DMS53 (cell line): ENCODE results near the gene SPRR1A.
"Not testable (repeated sequence)": the region's sequence is repeated elsewhere in the genome, so short reads cannot be mapped to it uniquely, and the experiment has no call there.

Source experiments
- DNase-seq: peaks from one replicate; lab custom pipeline; 2025; lab: John Stamatoyannopoulos, UW

The SPRR1A gene

GRCh38 chr1:152972196-152972886 is 11.5 kb upstream of the SPRR1A start:
- DNase-seq, result no peak

- no peak for DNase-seq
Measured at GRCh38 chr1:152976688-152977087, 7.2 kb upstream of the SPRR1A start.

DNA sequence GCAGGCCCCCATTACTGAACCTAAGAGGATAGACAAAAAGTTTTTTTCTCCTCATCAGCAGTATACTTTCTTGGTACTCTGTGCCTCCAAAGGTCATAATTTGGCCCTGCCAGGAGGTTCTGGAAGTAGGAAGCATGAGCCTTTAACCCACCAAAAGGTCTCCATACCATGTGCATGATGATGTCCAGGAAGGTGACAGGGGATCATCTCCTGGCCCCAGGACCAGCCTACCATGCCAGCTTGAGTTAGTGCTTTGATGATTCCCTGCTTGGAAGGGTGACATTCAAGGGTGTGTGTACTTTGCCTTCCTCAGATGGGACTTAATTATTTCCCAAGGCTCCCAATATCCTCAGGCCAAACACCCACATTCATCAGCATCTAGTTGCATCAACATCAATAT is 6.3 kb upstream of the SPRR1A start:
- DNase-seq, result no peak

DNA sequence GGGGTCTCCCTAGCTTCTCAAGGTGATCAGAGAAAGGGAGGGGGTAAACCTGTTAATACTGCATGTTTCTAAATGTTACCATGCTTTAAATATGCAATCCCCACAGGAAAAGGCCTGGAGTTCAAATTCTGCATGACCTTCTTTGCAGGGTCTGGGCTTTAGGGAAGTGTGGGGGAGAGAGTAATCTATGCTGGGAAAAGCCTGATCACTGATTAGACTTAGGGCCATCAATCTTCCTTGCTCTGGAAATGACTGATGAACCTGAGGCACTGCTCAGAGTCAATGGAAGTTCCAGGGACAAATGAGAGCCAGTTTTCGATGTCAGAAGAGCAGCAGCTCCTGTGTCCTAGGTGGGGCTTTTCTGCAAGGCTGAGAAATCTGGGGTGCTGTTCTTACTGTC is 3.2 kb upstream of the SPRR1A start:
- DNase-seq, result no peak

GRCh38 chr1:152981146-152981871 is 2.6 kb upstream of the SPRR1A start:
- DNase-seq, result no peak

- no peak for DNase-seq
Measured at GRCh38 chr1:152982076-152982475, 1.8 kb upstream of the SPRR1A start.

GRCh38 chr1:152983234-152983633 is 647 bp upstream of the SPRR1A start:
- no peak for DNase-seq

- DNase-seq, result no peak
Measured at GRCh38 chr1:152986578-152986977, 2.7 kb downstream of the SPRR1A start.

GRCh38 chr1:152993186-152993585 is 9.3 kb downstream of the SPRR1A start:
- DNase-seq, result no peak

- no peak for DNase-seq
Measured at GRCh38 chr1:152995842-152996241, 12.0 kb downstream of the SPRR1A start.

DNA sequence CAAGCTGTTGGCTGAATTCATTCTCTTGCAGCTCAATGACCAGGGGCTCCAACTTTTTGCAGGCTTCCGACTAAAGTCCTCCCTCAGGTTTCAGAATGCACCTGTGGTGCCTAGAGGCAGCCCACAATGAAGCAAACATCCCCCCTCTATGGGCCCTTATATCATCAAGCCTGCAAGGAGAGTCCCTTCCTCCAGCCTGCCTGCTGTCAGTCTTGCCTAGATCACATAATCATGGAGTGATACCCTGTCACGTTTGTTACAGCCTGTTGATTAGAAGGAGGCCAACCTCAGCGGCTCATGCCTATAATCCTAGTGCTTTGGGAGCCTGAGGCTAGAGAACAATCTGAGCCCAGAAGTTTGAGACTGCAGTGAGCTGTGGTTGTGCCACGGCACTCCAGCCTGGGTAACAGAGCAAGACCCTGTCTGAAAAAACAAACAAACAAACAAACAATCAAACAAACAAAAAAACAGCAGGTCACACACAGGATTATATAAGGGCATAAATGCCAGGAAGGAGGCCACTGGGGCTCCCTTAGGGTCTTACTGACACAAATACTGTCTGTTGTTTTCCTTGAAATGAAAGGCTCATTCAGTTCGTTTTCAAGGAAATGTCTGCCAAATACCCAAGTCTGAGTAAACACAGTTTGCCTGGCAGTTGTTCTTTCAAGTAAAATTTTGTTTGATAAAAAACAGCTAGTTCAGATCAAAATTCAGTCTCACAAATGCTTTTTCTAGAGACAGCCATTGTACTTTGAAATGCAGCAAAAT is 12.9 kb downstream of the SPRR1A start:
- no peak for DNase-seq

DNA sequence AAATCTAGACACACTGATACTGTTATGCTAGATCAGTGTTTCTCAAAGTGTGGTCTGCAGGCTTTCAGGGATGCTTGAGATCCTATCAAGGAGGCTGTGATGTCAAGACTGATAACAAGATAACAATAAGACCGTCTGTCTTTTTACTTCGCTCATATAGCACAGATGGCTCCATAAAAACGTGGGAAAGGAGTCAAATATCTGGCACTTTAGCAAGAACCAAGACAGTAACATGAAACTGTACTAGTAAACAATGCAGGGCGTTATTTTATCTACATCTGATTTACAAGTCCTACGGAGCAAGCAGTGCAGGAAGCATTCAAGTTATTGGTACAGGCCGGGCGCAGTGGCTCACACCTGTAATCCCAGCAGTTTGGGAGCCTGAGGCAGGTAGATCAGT is 14.0 kb downstream of the SPRR1A start:
- DNase-seq, result no peak

DNA sequence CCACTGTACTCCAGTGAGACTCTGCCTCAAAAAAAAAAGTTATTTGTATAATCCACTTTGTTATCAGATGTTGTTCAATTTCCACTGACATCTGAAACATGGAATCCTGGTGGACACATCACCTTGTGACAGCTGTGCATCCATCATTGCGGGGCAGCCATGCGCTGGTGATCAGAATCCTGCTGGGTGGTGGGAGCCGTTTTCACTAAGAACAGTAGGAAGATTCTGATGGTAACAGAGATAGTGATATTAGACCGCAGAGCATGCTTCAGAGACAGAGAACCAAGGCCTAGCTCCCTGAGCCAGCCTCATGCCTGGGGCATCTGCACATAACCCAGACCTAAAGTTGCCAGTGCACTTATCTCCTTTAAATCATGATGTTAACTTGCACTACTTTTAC is 14.6 kb downstream of the SPRR1A start:
- no peak for DNase-seq

DNA sequence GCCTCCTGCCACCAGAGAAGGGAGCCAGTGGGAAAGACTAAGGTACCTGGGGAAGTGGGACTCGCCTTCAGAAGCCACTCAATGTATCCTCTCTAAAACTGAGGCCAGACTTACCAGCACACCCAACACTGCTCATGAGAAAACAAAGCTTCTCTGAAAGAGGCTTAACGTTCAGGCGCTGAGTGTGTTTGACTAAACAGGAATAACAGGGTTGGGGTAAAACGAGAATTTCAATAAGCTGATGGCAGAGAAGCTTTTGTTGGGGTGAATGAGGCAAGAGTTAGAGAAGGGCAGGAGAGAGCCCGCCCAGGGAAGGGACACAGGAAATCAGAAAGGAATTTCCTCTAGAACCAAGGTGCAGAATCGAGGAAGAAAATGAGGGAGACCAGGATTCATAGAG is 15.9 kb downstream of the SPRR1A start:
- DNase-seq, result no peak

GRCh38 chr1:153000294-153000693 is 16.4 kb downstream of the SPRR1A start:
- DNase-seq, result no peak

DNA sequence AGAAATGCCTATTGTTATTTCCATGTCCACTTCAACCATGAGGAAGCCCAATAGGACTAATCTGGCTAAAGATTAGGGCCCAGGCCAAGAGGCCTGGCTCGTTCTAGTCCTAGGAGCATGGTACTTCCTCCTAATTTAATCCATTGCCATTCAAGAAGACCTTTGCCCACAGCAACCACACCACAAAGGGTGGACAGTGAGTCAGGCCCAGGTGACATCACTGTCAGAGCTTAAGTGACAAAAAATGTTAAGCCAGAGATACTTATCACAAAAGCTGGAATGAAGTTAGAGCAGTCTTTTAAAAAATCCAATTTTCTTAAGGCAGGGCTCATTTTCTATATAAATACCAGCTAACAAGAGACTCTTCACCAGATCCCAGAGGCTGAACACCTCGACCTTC is 17.5 kb downstream of the SPRR1A start, which contains the start of gene SPRR3:
Gene SPRR3, plus strand, starts transcription at position 368 of the 400 bp plus-strand sequence. CDS start 1,272 bp downstream, outside the sequence.
- no peak for DNase-seq

DNA sequence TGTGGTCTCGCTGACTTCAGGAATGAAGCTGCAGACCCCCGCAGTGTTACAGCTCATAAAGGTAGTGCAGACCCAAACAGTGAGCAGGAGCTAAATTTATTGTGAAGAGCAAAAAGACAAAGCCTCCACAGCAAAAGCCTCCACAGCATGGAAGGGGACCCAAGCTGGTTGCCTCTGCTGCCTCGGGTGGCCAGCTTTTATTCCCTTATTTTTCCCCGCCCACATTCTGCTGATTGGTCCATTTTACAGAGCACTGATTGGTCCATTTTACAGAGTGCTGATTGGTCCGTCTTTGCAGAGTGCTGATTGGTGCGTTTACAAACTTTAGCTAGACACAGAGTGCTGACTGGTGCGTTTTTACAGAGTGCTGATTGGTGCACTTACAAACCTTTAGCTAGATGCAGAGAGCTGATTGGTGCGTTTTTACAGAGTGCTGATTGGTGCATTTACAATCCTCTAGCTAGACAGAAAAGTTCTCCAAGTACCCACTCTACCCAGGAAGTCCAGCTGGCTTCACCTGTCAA is 27.4 kb downstream of the SPRR1A start:
- peak; percentile 6 for DNase-seq

- DNase-seq, result not testable (repeated sequence)
Measured at GRCh38 chr1:153021829-153022228, 37.9 kb downstream of the SPRR1A start.

- not testable (repeated sequence) for DNase-seq
Measured at GRCh38 chr1:153022340-153022739, 38.5 kb downstream of the SPRR1A start.

DNA sequence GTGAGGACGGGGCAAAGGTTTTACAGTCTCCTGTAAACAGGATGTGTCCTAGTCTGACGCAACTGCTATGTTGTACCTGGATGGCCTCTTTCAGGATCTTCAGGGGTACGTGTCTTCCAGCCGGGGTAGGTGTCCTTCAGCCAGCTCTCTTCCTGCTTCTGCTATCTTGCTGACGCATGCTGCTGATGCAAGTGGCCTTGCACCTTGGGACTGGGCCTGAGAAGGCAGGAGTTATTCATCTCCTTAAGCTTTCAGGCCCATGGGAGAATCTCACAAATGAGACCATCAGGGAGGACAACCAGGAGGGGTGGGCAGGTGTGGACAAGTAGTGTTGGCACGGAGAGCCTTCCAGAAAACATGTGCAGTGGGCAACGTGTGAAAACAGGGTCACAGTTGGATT is 39.2 kb downstream of the SPRR1A start:
- no peak for DNase-seq

DNA sequence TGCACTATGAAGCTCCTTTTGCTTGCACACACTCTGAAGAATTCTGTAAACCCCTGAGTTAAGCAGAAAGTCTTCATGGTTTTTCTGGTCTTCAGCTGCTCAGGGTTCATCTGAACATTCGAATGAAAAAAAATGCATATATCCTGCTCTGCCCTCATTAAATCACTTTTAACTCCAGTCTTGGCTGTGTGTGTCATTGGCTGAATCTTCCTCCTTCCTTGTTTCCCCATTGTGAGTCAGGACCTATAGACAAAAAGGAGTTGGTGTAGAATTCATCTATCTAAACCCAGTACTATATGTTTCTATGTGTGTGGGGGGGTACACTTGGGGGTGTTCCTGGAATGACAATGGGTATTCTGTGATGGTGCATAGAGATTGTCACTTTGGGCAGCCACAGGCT is 40.5 kb downstream of the SPRR1A start:
- no peak for DNase-seq

DNA sequence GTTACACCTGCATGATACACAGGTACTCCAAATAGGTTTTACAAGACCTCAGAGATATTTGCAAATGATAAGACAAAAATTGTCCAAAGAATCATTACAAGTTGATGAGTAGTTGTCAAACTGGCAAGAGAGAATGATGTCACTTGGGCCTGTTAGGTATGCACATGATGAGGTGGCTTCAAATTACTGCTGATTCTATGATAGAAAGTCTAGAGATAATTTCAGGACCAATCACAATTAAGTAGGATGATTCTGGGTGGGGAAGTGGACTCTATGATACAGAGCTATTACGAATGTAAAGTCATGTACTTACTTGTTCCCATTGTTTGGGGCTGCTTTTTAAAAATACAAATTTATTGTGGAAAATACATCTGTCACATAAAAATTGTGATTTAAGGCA is 41.9 kb downstream of the SPRR1A start:
- no peak for DNase-seq

GRCh38 chr1:153028766-153029165 is 44.9 kb downstream of the SPRR1A start:
- DNase-seq, result no peak
